GM21528 (cell line): ENCODE results near the gene N4BP2L2.
A peak's percentile ranks its signal among the peaks of the same experiment; 100 is the strongest.

Source experiments
- ATAC-seq: cut with Tn5 transposase; IDR thresholded peaks from one replicate; pipeline ENCODE4 v1.9.1; 2021; ENCODE audit warnings: mild to moderate bottlenecking, moderate library complexity; ENCODE audit not compliant: unreplicated experiment, low FRiP score

The N4BP2L2 gene

DNA sequence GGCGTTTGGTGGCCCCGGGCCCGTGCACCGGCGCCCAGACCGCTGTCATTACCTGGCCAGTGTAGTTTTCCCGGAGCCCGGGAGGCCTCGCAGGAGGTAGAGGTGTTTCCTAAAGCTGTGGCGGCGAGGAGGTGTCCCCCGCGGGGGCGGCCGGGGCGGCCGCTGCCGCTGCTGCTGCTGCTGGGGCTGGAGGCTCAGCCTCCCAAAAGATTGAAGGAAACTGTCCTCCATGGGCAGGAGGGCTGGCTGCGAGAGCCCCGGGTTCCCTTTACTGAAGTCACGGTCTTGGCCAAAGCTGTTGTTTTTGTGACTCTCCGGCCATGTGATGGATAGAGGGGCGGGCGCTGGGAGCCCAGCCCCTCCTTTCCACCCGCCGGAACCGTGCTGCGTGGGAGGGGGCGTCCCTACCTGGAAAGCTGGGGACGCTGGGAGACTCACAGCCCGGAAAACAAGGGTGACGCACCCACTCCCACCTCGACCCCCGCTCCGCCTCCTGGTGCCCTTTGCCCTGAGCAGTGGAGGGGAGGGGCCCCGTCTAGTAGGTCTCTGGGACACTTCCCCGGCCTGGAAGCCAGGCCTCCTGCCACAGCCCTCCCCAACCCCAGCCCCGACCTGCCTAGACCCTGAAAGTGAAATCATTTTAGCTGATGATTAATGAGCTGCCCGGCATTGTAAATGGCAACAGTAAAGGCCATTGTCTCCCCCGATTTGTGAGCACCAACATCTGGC, 110.6 kb downstream of the N4BP2L2 start, which contains the start of gene N4BP2L1:
Gene N4BP2L1 (minus strand): TSS at position 279 of the 729 bp plus-strand sequence. CDS start 48 bp downstream, at position 231.
- peak; percentile 73 for ATAC-seq

DNA sequence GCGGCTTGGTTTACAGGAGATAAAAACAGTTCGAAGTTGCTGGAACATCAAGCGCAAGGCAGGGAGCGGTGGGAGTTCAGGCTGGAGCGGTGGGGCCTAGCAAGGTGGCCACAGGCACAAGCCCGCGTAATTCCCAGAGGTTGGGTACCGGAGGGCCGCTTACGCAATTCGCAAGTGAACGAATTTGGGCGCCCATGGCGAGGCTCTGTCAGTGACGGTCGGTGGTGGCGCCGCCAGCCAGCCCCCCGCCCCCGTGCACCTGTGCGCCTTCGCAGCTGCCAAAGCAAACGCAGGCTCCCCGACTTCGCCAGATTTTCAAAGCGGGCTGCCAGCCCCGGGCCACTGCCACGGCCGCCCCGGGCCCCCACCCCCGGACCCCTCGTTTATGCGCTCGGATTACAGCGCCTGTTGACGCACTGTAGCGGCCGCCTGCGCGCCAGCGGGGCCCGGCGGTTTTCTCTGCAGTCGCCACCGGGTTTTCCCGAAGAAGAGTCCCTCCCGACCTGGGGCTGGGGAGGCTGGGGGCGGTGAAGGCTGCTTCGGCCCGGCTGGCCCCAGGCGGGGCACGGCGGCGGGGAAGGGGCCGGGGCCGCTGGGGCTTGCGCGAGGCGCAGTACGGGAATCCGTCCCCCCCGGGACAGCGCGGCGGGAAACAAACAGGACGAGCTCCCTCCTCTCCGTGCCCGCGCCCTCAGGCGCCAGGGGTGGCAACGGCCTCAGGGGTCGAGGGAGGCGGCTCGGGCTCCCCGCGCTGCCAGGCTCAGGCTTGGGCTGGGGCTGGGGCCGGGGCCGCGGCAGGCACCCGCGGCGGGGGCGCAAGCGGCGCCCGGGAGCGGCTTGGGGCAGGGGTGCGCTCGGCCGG, 111.4 kb downstream of the N4BP2L2 start:
- ATAC-seq, result peak; percentile 25

DNA sequence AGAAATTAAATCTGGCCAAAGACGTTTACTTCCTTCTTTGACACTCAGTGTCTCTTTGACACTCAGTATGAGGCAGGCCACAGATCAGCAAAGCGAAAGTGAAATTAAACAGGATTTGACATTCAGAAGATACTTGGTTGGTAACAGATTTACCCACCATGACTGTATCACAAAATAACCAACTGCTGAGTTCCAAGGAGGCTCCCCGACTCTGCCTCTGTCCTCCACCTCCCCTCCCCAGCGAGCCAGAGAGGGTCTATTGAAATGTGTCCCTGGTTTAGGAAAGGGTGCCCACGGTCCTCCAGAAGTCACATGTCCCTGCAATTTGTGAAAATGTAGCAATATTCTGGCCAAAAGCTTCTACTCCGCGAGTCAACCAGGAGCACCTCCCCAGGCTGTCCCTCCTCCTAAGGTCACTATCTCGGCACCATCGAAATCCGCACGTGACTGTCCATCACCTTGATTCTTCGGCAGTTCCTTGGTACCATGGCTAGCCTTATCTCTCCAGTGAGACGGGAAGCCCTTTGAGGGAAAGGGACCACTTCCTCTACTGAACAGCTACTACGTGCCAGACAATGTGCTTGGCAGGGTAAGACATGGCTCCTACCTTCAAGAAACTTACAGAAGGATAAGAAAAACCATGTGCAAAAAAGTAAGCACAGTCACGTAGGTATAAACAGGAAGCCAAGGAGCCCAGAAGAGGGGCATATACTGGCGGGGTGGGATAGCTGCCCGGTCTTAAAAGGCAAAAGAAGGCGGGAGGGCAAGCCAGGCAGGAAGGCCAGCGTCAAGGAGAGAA, 112.2 kb downstream of the N4BP2L2 start:
- peak; percentile 42 for ATAC-seq

GRCh38 chr13:32425158-32425557, 113.4 kb downstream of the N4BP2L2 start:
- no peak for ATAC-seq

DNA sequence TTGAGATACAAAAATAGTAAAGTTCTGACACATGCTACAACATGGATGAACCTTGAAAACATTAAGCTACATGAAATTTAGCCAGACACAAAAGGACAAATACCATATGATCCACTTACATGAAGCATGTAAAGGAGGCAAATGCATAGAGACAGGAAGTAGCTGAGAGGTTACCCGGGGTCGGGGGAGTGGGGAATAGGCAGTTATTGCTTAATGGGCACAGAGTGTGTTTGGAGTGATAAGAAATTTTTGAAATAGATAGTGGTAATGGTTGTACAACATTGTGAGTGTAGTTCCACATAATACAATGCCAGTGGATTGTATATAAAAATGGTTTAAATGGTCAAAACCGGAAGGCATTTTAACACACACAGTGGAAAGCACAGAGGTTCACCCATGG, 115.0 kb downstream of the N4BP2L2 start:
- ATAC-seq, result no peak

DNA sequence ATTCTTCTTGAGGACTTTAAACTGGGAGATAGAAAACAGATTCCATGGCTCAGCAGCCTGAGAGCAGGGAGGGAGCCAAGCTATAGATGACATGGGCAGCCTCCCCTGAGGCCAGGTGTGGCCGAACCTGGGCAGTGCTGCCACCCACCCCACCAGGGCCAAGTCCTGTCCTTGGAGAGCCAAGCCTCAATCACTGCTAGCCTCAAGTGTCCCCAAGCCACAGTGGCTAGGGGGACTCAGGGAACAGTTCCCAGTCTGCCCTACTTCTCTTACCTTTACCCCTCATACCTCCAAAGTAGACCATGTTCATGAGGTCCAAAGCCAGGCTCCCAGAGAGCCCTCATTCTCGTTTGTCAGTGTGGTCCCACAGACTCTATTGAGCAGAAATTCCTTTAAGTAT, 118.7 kb downstream of the N4BP2L2 start:
- ATAC-seq, result no peak

GRCh38 chr13:32417995-32418394, 120.6 kb downstream of the N4BP2L2 start:
- ATAC-seq, result no peak

DNA sequence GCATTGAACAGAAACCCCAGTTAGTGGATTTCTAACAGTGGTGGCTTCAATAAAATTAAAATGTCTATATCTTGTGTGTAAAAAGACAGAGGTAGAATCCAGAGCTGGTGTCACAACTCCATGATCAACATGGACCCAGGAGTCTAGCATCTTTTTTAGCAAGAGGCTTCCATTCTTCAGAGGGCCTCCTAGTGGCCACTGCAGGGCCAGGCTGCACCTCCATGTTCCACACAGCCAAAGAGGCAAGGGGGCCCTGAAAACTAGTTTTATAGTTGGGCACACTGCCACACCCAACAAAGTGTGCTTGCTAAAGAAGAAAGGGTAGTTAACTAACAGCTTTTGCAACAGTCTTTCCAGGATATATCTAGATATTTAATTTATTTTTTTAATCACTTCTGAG, 123.6 kb downstream of the N4BP2L2 start:
- no peak for ATAC-seq

GRCh38 chr13:32414580-32414979, 124.0 kb downstream of the N4BP2L2 start:
- no peak for ATAC-seq

- no peak for ATAC-seq
These were observed 125.3 kb downstream of the N4BP2L2 start for GRCh38 chr13:32413284-32413683.

- no peak for ATAC-seq
These were observed 128.8 kb downstream of the N4BP2L2 start for GRCh38 chr13:32409561-32410421.

DNA sequence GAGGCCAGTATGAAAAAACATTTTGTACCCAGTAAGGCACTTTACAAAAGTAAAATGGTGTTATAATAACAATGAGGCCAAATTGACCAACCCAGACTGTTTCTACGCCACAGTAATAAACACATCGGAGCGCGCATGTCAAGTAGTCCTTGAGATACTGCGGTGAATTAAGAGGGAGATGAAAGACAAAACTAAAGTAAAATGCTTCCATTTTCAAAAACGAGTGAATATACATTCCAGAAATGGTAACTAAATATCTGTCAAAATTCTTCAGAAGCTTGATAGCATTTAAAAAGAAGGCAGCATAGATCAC, 129.6 kb downstream of the N4BP2L2 start:
- no peak for ATAC-seq

GRCh38 chr13:32408296-32409000, 130.1 kb downstream of the N4BP2L2 start:
- ATAC-seq, result no peak

DNA sequence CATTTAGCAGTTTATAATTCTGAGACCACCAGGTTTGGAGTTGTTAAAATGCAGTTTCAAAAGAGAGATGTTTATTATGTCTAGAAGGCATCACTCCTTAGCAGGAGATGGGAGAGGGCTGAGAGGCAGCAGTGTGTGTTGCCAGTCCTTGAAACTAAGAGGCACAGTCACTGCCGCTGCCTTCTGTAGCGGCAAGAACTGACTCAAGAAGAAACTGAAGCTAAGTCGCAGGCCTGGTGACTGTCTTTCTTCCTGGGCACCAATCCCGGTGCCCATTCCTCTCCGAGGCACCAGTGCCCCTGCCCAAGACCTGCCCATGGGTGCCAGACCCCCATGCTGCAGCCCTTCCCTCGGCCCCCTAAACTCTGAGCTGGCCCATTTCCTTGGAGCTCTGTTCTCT, 130.7 kb downstream of the N4BP2L2 start:
- no peak for ATAC-seq

GRCh38 chr13:32403108-32403507, 135.5 kb downstream of the N4BP2L2 start:
- ATAC-seq, result no peak

DNA sequence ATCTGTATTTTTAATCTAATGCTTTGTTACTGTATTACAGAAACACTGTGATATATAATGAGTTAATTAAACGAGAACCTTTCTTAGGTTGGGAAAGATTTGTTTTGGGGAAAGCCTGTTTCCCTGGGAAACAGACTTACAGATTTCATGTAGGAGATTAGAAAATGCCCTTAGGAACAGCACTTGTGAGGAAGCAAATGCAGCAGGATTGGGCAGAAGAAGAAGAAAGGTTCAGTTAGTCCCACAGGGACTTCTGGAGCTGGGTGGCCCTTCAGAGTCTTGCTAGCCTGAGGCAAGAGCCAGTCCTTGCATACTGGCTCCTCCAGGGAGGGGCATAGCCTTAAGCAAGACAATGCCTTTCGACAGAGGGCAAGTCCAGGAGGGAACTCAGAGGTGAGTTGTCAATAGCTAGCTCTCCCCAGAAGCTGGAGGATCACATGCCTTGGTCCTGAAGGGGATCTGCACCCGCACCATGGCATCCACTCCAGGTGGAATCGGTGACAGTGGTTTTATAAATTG, 147.4 kb downstream of the N4BP2L2 start:
- no peak for ATAC-seq

DNA sequence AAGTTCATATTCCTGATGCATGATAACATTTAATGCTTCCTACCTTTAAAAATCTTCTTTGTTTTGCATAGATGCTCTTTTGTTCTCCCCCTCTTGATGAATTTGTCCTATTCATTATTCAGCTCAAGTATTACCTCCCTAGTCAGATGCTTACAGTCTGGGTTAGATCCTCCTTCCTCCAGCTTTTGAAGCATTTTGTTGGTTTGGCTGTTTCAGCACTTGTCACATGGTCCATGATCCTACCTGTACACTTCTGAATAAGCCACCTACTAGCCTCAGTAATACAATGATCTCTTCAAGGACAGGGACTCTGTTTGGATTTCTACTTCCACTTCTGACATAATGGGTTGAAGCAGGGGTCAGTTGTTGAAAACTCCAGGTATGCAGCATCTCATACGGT, 148.1 kb downstream of the N4BP2L2 start:
- ATAC-seq, result no peak

- peak; percentile 73 for ATAC-seq
These were observed 148.5 kb downstream of the N4BP2L2 start for GRCh38 chr13:32390048-32390447.

GRCh38 chr13:32385410-32385809, 153.2 kb downstream of the N4BP2L2 start:
- ATAC-seq, result no peak
